Rectal smooth muscle tissue (tissue), 1 donor: ENCODE measurements around the gene ZP1.

Experiments
- H3K27ac ChIP-seq: one replicate; pipeline ENCODE4 v1.7.0; 2013; ENCODE audit warnings: low read depth, low read length, inconsistent platforms
- H3K27me3 ChIP-seq: one replicate; pipeline ENCODE4 v1.7.0; 2013; ENCODE audit warnings: low read length; ENCODE audit not compliant: control insufficient read depth, insufficient read depth
- H3K36me3 ChIP-seq: one replicate; pipeline ENCODE4 v1.7.0; 2013; ENCODE audit warnings: low read length; ENCODE audit not compliant: control insufficient read depth, insufficient read depth
- H3K4me1 ChIP-seq: one replicate; pipeline ENCODE4 v1.7.0; 2013; ENCODE audit warnings: low read length; ENCODE audit not compliant: control insufficient read depth, insufficient read depth
- H3K4me3 ChIP-seq: one replicate; pipeline ENCODE4 v1.7.0; 2013; ENCODE audit warnings: low read length
- H3K9ac ChIP-seq: one replicate; pipeline ENCODE4 v1.7.0; 2013; ENCODE audit warnings: low read length

ZP1 gene

DNA sequence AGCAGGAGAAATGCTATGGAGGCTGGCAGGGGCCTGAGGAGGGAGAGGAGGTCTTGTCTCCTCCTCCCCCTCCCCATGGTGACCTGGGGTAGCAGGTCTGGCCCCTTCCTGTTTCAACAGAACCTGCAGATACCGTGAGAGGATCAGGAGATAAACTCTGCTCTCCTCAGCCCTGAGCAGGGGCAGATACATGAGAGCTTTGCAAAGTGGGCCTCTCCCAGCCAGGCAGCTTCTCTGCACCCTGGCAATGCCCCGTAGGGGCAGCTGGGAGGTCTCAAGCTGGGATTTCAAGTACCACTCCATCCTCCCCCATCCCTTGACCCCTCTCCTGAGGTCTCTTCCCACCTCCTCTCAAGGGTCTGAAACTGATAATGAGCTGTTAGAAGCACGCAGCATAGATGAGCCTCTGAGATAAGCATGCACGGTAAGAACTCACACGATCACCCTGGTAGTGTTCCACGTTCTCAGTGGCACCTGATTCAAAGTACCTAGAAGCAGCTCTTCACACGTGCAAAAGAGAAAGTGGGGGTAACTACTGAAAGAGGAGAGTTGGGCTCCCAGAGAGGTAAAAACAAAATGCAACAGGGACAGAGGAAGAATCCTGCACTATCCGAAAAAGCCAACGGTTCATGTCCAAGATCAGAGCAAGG, 30.4 kb upstream of the ZP1 start:
- H3K4me1 ChIP-seq: peaks cover 7% of the 10 kb centered on the region
- no peak overlapping the region for H3K9ac ChIP-seq
- H3K36me3 ChIP-seq: no peaks in the 10 kb centered on the region
- no peak overlapping the region for H3K4me3 ChIP-seq
- H3K27ac ChIP-seq: no peak overlapping the region
- H3K27me3 ChIP-seq: no peaks in the 10 kb centered on the region

DNA sequence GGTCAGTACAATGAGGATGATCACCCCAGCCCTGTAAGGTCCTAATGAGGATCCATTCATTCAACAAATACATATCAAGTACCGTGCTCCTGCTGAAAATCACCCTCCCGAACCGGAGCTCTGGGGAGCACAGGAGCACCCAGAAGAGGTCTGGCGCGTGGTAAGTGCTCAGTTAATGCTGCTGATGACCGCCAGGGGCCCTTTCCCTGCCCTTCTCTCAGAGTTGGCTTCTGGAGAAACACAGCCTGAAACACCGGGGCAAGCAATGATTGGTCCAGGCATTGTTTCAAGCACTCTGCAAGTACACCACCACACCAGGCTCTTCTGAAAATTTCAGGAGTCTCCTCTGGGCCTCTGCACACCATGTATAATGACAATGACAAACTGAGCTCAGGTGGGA, 29.2 kb upstream of the ZP1 start:
- H3K27ac ChIP-seq: no peak overlapping the region
- no peak overlapping the region for H3K4me3 ChIP-seq
- no peaks in the 10 kb centered on the region for H3K36me3 ChIP-seq
- H3K9ac ChIP-seq: no peak overlapping the region
- peaks cover 12% of the 10 kb centered on the region for H3K4me1 ChIP-seq
- no peaks in the 10 kb centered on the region for H3K27me3 ChIP-seq

DNA sequence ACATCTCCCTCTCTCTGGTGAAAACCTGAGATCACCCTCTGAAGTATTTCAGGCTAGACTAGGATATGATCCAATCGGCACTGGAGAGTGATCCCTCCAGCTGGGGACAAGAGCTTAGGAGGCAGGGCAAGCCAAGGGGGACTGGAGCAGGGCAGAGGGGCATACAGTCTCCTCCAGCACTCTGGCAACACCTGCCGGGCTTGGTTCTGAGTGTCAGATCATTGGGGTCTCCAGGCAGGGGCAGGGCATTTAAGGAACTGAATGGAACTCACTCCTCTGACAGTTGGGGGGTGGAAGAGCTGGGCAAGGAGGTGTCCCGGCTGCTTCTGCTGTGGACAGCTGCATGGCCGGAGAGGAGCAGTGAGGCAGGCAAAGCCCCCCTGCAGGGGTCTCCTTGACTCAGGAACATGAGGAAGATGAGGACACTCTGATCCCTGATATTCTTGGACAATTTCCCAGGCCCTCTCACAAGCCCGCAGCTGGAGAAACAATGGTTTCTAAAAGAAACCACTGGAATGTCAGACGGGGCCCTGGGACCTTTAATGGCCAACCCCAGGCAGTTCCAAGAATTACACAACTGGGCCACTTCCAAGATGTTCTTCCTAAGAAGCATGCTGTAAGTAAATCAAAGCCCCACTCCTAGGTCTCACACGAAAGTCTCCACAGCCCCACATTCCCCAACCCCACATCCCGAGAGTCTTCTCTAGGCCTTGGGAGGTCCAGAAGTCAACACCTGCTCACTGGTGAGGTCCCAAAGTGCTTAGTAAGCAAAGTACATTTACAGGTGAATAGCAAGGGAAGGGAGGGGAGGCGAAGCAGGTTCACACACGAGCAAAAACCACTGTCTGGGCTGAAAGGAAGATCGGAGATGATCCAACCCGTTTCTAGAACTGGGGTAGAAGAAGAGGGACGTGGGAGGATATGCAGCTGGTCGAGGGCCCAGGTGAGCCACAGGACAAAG, 26.6 kb upstream of the ZP1 start:
- Histone ChIP-seq H3K36me3 (no peaks in the 10 kb centered on the region), H3K4me1 (peaks cover 16% of the 10 kb centered on the region), H3K27ac (no peak overlapping the region), H3K4me3 (peak overlapping the region; percentile 91), H3K9ac (no peak overlapping the region), H3K27me3 (no peaks in the 10 kb centered on the region)

DNA sequence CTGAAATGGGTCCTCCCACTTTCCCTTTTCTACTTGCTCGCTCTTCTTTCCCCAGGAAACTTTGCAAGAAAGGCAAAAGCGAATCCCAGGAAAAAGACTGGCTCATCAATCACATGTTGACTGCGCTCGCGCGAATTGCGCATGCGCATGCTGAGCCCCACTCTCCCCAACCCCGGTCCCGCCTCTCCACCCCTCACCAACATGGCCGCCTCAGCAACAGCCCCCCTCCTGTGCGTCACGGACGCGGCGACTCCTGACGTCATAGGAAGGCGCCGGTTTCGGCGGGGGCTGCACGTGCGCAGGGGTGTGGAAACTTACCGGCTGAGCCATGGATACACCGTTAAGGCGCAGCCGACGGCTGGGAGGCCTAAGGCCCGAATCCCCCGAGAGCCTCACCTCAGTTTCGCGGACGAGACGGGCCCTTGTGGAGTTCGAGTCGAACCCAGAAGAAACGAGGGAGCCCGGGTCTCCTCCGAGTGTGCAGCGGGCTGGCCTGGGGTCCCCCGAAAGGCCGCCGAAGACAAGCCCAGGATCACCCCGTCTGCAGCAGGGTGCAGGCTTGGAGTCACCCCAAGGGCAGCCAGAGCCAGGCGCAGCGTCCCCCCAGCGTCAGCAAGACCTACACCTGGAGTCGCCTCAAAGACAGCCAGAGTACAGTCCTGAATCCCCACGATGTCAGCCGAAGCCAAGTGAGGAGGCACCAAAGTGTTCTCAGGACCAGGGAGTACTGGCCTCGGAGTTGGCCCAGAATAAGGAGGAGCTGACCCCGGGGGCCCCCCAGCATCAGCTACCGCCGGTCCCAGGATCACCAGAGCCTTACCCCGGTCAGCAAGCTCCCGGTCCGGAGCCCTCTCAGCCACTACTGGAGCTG, 25.3 kb upstream of the ZP1 start, which contains the start of gene CCDC86:
Gene CCDC86 (plus strand): TSS at position 317 of the 871 bp plus-strand sequence. CDS start 12 bp downstream, at position 329.
- Histone ChIP-seq H3K4me3 (peak within 1 kb of the TSS; percentile 91), H3K27ac (peak within 1 kb of the TSS; percentile 33), H3K27me3 (no peaks in the 10 kb centered on the region), H3K9ac (peak within 1 kb of the TSS; percentile 85), H3K4me1 (peaks cover 16% of the 10 kb centered on the region), H3K36me3 (no peaks in the 10 kb centered on the region)

DNA sequence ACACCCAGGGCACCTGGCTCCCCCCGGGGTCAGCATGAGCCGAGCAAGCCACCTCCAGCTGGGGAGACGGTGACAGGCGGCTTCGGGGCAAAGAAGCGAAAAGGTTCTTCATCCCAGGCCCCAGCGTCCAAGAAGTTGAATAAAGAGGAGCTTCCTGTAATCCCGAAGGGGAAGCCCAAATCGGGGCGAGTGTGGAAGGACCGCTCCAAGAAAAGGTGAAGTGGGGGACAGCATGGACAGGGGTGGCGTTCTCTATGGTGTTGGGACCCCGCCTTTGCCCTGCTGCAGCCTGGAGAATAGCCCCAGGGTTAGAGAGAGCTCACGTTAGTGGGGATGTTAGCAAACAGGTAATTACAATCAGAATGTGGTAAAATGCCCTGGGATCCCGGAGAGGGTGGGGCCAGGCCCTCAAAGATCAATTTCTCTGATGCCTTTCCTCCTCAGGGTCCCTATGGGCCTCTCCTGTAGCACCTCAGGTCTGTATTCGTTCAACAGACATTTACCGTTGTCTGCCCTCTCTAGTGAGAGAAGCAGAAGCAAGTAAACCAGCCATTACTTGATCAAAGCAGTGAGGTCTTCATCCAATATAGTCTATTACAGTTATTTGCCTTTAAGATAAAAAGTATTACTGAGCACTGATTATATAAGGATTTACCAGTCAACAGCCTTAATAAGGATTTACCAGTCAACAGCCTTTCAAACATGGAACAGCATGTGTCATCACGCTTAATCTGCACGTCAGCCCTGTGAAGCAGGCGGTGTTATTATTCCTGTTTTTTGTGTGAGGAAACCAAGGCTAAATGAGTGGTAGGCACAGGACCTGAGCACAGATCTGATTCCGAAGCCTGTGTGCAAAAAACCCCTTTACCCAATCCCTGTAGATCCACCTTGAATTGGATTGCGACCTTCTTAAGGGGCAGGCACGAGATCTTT, 24.4 kb upstream of the ZP1 start:
- peak overlapping the region; percentile 23 for H3K27ac ChIP-seq
- H3K4me1 ChIP-seq: peaks cover 16% of the 10 kb centered on the region
- H3K36me3 ChIP-seq: peaks cover 3% of the 10 kb centered on the region
- peak overlapping the region; percentile 91 for H3K4me3 ChIP-seq
- H3K27me3 ChIP-seq: no peaks in the 10 kb centered on the region
- peak overlapping the region; percentile 85 for H3K9ac ChIP-seq

DNA sequence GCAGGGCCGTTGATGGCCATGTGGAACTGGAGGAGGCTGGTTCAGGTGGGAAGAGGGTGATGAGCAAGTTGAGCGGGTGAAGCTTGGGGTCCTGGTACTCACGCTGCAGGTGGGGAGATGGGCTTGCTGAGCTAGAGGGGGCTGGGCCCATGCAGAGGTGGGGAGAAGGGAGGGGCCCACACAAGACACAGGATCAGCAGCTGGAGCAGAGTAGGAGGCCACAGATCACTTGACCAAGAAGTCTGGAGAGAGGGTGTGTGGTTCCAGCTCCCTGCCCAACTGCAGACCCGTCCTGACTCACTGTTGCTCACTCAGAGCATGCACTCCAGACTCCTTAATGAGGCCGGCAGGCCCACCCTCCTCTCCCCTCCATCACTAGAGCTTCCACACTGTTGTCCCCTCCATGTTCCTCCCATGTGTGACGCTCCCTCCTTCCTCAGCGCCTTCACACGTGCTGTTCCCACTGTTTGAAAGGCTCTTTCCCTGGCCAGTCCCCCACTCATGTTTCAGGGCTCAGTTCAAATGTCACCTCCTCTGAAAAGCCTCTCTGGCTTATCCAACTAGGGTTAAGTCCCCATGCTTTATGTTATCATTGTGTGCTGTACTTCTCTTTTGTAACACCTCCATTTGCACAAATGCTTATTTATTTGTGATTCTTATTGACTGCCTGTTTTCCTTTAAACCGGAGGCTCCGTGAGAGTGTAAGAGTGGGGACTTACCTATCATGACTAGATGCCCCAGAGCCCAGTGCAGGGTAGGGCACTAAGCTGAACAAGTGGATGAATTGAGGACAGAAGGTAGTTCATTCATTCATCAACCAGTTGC, 23.1 kb upstream of the ZP1 start:
- H3K4me1 ChIP-seq: peaks cover 16% of the 10 kb centered on the region
- H3K27me3 ChIP-seq: no peaks in the 10 kb centered on the region
- no peak overlapping the region for H3K9ac ChIP-seq
- H3K4me3 ChIP-seq: peak overlapping the region; percentile 18
- no peak overlapping the region for H3K27ac ChIP-seq
- H3K36me3 ChIP-seq: peaks cover 13% of the 10 kb centered on the region

DNA sequence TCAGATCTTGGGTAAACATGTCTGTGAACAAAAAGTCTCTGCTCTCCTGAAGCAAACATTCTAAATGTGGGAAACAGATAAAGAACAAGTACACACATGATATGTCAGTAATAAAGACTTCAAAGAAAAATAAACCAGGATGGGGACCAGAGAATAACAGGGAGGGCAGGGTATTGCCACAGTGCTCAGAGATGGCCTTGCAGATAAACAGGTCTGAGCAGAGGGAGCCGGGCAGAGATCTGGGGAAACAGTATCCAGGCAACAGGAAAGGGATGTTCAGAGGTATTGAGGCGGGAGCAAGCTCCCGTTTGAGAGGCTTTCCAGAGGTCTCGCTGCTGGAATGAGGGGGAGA, 22.5 kb upstream of the ZP1 start:
- no peak overlapping the region for H3K27ac ChIP-seq
- no peak overlapping the region for H3K9ac ChIP-seq
- no peak overlapping the region for H3K4me3 ChIP-seq
- H3K4me1 ChIP-seq: peaks cover 16% of the 10 kb centered on the region
- H3K27me3 ChIP-seq: no peaks in the 10 kb centered on the region
- H3K36me3 ChIP-seq: peaks cover 17% of the 10 kb centered on the region

DNA sequence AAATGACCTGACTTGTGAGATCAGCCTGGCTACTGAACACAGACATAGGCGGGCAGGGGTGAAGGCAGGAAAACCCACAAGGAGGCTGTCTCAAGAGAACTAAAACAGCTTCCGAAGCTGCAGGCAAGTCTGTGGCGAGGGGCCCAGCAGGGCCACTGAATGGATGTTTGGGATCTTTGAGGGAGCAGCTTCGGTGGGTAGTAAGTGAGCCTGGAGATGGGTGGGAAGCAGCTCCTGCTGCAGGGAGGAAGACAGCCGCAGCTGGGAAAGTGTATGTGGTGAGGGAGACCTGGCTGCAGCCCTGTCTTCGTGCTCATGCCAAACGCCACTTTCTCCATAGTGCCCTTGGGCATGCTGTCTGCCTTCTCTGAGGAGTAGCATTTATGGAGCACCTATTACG, 22.0 kb upstream of the ZP1 start:
- Histone ChIP-seq H3K4me3 (no peak overlapping the region), H3K4me1 (peaks cover 16% of the 10 kb centered on the region), H3K36me3 (peaks cover 17% of the 10 kb centered on the region), H3K9ac (no peak overlapping the region), H3K27me3 (no peaks in the 10 kb centered on the region), H3K27ac (no peak overlapping the region)

DNA sequence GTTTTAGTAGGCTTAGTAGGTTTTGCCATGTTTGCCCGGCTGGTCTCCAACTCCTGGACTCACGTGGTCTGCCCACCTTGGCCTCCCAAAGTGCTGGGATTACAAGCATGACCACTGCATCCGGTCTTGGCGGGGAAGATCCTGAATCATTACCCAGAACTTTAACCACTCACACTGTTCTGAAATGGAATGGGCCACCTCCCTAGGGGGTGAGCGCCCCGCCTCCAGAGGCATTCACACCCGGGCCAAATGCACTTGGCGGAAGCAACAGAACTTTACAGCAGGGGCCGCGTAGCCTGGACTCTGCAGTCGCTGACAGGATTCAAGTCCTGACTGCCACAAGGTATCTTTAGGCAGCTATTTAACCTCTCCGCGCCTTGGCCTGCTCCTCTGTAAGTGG, 20.1 kb upstream of the ZP1 start:
- H3K27ac ChIP-seq: no peak overlapping the region
- H3K4me1 ChIP-seq: peaks cover 9% of the 10 kb centered on the region
- no peak overlapping the region for H3K4me3 ChIP-seq
- no peak overlapping the region for H3K9ac ChIP-seq
- no peaks in the 10 kb centered on the region for H3K27me3 ChIP-seq
- peaks cover 21% of the 10 kb centered on the region for H3K36me3 ChIP-seq

DNA sequence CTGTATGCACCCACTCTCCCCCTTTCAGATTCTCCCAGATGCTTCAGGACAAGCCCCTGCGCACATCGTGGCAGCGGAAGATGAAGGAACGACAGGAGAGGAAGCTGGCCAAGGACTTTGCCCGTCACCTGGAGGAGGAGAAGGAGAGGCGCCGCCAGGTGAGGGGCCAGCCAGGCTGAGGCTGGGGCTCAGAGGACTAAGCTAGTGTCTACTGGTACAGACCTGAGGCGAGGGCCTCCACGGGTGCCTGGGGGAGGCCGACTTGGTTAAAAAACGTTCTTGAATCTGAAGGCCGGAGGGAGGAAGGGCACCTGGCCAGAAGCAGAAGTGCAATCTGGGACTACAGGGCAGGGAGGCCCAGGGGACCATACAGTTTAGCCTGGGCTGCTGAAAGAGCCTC, 19.4 kb upstream of the ZP1 start:
- no peak overlapping the region for H3K9ac ChIP-seq

DNA sequence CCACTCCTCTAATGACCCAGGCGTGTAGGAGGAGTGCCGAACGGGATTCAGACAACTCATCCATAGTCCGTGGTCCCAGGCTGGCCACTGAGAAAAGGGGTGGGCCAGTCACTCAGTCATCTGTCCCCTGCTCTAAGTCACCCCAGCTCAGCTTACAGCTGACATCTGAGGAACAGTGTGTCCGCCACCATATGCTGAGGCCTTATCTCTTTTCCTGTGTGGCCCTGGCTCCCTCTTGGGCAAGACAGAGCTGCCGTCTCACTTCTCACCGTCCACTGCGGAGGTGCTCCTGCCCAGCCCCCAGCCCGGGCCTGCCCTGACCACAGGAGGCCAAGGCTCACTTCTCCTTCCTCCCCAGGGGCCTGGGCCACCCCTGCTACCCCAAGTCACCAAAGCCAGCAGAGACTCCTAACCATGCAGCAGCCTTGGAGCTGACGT, 18.6 kb upstream of the ZP1 start:
- H3K27ac ChIP-seq: no peak overlapping the region
- peaks cover under 1% of the 10 kb centered on the region for H3K4me1 ChIP-seq
- H3K27me3 ChIP-seq: no peaks in the 10 kb centered on the region
- peaks cover 21% of the 10 kb centered on the region for H3K36me3 ChIP-seq
- no peak overlapping the region for H3K4me3 ChIP-seq
- no peak overlapping the region for H3K9ac ChIP-seq

More for the DNA sequence above, 19.4 kb upstream of the ZP1 start:
- Histone ChIP-seq H3K4me1 (peaks cover 7% of the 10 kb centered on the region), H3K27me3 (no peaks in the 10 kb centered on the region), H3K36me3 (peaks cover 21% of the 10 kb centered on the region), H3K4me3 (no peak overlapping the region), H3K27ac (no peak overlapping the region)
